Skeletal muscle satellite cell (primary cell): Measurements from ENCODE around the gene AGPAT2.

Source experiments
- H3K27me3 ChIP-seq: 2 replicates; pipeline ENCODE4 v1.7.0; 2013; ENCODE audit warnings: low read length; ENCODE audit not compliant: control insufficient read depth, insufficient read depth
- H3K36me3 ChIP-seq: 2 replicates; pipeline ENCODE4 v1.7.0; 2013; ENCODE audit warnings: mild to moderate bottlenecking, control low read depth, low read length; ENCODE audit not compliant: insufficient read depth
- H3K4me1 ChIP-seq: 2 replicates; pipeline ENCODE4 v1.7.0; 2013; ENCODE audit warnings: low read length; ENCODE audit not compliant: control insufficient read depth, insufficient read depth
- H3K4me2 ChIP-seq: 2 replicates; pipeline ENCODE4 v1.7.0; 2013; ENCODE audit warnings: mild to moderate bottlenecking, low read length
- H3K4me3 ChIP-seq: 2 replicates; pipeline ENCODE4 v1.7.0; 2013; ENCODE audit warnings: low read length
- H3K9ac ChIP-seq: 2 replicates; pipeline ENCODE4 v1.7.0; 2013; ENCODE audit warnings: mild to moderate bottlenecking, low read depth, low read length, moderate library complexity
- H3K9me3 ChIP-seq: replicated peaks from 2 replicates; pipeline ENCODE4 v1.7.0; 2013; ENCODE audit warnings: mild to moderate bottlenecking, control low read depth, low read length

The AGPAT2 gene

GRCh38 chr9:136659861-136660784, 27.1 kb downstream of the AGPAT2 start:
- no peak overlapping the region for H3K9ac ChIP-seq

DNA sequence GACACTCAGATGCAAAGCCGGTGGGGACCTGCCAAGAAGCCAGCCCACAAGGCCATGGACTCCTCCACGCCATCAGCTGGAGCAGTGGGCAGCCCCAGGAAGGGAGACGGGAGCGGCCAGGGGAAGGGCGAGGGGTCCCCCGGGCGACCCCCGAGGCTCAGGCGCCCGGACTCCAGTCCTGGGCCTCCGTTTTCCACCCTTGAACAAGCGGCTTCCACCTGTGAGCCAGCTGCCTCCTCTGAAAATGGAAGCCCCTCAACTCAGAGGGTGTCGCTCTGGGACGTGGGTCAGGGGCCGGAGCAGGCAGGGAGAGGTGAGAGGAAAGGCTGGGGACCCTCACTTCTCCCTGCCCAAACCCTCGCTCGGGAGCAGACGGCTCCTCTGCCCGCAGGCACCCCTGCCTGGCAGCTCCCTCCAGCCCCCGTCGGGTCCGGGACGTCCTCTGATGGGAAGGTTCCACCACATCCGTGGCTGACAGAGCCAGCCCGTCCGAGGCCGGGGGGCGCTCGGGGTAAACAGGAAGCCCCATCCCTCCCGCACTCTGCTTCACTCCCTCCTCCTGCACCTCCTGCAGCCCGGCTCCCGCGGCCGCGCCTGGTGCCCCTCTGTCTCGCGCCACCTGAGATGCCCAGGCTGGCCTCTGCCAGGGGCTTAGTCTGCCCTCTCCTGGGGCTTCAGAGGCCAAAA, 28.3 kb downstream of the AGPAT2 start:
- H3K9ac ChIP-seq: no peak overlapping the region
- H3K9me3 ChIP-seq: no peaks in the 10 kb centered on the region
- no peak overlapping the region for H3K4me2 ChIP-seq
- H3K36me3 ChIP-seq: no peaks in the 10 kb centered on the region
- no peak overlapping the region for H3K4me3 ChIP-seq
- peaks cover 28% of the 10 kb centered on the region for H3K27me3 ChIP-seq
- H3K4me1 ChIP-seq: peaks cover 5% of the 10 kb centered on the region

More at GRCh38 chr9:136659861-136660784, 27.1 kb downstream of the AGPAT2 start:
- Histone ChIP-seq H3K4me3 (no peak overlapping the region), H3K27me3 (peaks cover 28% of the 10 kb centered on the region), H3K4me1 (peaks cover 7% of the 10 kb centered on the region), H3K36me3 (no peaks in the 10 kb centered on the region), H3K9me3 (no peaks in the 10 kb centered on the region), H3K4me2 (no peak overlapping the region)

DNA sequence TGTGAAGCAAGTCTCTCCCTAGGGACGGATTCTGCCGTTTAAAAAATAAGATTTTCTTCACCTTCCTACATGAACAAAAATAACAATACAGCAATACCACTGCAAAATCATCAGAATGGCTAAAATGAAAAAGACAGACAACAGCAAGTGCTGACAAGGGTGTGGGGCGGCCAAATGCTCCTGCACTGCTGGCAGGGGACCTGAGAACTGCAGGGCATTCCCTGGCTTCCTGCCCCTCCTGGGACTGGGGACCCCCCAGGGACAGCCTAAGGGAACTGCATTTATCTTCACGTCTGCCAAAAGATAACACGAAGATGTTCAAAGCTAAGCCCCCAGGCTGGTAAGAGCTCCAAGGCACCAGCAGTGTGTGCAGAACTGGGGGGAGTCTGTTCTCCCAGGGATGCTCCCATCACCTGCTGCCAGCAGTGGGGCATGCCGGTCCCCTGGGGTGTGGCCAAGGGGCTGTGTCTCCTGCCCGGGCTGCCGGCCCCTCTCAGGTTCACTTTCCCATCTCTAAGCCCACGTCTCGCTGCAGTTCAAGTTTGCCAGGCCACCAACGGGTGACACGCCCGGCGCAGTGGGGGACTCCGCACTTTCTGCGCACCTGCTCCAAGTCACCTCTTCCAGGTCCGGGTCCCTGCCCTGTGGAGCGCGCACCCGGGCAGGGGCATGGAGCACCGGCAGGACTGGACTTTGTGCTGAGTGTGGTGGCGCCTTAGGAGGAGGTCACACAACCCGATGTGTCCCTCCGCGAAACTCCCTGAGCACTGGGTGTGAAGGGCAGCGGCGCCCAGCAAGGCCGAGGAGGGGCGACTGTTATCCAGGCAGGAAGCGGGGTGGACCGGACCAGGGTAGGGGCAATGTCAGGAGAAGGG, 29.0 kb downstream of the AGPAT2 start:
- Histone ChIP-seq H3K27me3 (peaks cover 28% of the 10 kb centered on the region), H3K4me1 (peaks cover 5% of the 10 kb centered on the region), H3K36me3 (no peaks in the 10 kb centered on the region), H3K4me3 (no peak overlapping the region), H3K9me3 (no peaks in the 10 kb centered on the region), H3K4me2 (no peak overlapping the region), H3K9ac (no peak overlapping the region)

DNA sequence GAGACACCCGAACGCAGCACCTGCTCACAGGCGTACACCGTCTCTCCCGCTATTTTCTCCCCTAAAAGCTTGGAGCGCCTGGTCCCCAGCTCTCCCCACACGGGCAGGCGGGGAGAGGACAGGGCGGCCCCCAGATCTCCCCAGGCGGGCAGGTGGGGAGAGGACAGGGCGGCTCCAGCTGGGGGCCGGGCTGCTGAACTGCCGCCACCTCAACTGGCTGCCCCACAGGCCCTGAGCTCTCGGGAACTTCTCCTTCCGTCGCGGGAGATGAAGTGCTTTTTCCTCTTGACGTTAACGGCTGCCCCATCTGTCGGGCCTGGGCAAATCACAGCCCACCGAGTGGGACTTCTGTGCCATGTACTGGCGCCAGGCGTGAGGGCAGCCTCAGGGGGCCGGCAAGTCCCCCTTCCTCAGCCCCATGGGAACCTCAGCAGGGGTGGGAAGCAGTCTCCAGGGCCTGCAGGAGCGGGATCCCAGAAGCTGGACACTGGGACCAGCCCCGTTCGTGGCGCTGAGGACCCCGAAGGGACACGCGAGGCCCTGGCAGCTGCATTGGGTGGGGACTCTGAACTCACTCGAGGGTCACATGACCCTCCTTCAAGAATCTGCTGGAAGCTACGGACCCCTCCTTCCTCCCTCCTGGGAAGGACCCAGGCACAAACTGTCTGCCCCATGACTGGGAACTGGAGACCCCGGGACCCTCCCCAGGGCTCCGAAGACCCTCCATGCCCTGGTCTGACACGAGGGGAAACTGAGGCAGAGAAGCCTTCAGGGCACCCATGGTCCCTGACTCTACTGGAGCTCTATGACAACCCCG, 30.3 kb downstream of the AGPAT2 start:
- Histone ChIP-seq H3K27me3 (peaks cover 29% of the 10 kb centered on the region), H3K4me2 (no peak overlapping the region), H3K4me1 (peaks cover 5% of the 10 kb centered on the region), H3K9ac (no peak overlapping the region), H3K36me3 (no peaks in the 10 kb centered on the region), H3K4me3 (no peak overlapping the region), H3K9me3 (no peaks in the 10 kb centered on the region)

DNA sequence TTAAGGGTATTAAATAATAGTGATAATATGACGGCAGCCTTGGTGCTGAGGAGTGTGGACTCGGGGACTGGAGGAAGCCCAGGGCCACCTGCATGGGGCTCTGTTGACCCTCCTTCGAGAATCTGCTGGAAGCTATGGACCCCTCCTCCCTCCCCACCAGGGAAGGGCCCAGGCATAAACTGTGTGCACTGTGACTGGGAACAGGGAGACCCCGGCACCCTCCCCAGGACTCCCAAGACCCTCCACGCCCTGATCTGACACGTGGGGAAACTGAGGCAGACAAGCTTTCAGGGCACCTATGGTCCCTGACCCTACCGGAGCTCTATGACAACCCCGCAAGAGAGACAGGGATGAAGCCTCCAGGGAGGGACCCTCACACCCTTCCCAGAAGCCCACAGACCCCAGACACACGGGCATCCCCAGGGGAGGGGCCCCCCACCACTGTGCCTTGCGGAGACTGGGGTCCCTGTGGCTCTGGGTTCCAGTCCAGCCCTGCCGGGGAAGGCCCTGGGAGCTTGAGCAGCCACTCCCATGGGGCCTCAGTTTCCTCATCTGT, 31.0 kb downstream of the AGPAT2 start:
- Histone ChIP-seq H3K4me3 (no peak overlapping the region), H3K9me3 (no peaks in the 10 kb centered on the region), H3K4me1 (peaks cover 5% of the 10 kb centered on the region), H3K4me2 (no peak overlapping the region), H3K36me3 (no peaks in the 10 kb centered on the region), H3K9ac (no peak overlapping the region), H3K27me3 (peaks cover 31% of the 10 kb centered on the region)

- no peak overlapping the region for H3K9ac ChIP-seq
- H3K4me1 ChIP-seq: peaks cover 5% of the 10 kb centered on the region
- H3K4me3 ChIP-seq: no peak overlapping the region
- no peak overlapping the region for H3K4me2 ChIP-seq
- H3K36me3 ChIP-seq: no peaks in the 10 kb centered on the region
- peaks cover 31% of the 10 kb centered on the region for H3K27me3 ChIP-seq
- no peaks in the 10 kb centered on the region for H3K9me3 ChIP-seq
Measured at GRCh38 chr9:136655536-136656182, 31.6 kb downstream of the AGPAT2 start.

DNA sequence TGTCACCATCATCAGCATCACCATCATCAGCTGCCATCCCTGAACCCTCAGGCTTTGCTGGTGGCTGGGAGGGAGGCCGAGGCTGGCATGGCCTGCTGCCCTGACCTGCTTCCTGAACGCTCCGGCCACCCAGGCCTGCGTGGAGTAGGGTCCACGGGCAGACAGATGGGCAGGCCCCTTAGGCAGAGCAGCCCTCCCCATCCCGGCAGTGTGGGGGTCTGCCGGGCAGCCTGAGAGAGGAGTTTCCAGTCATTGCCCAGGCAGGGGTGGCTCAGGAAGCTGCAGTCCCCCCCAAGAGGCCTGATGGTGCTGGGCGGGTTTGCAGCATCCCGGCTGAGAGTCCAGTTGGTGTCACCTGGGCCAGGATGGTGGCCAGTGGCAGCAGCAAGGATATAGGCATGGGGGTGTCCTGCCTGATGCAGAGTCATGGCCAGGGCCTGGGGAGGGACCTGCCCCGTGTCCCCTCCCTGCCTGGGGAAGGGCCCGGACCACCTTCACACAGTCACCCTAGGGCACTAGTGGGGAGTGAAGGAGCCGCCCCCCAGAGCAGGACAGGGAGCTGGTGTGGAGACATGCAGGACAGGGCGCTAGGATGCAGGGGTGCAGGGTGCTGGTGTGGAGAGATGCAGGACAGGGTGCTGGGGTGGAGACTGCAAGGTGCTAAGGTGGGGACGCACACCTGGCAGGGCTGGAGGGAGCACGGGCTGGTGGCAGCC, 32.3 kb downstream of the AGPAT2 start:
- Histone ChIP-seq H3K36me3 (no peaks in the 10 kb centered on the region), H3K9me3 (no peaks in the 10 kb centered on the region), H3K4me1 (peaks cover 5% of the 10 kb centered on the region), H3K4me3 (no peak overlapping the region), H3K4me2 (no peak overlapping the region), H3K27me3 (peaks cover 31% of the 10 kb centered on the region), H3K9ac (no peak overlapping the region)

DNA sequence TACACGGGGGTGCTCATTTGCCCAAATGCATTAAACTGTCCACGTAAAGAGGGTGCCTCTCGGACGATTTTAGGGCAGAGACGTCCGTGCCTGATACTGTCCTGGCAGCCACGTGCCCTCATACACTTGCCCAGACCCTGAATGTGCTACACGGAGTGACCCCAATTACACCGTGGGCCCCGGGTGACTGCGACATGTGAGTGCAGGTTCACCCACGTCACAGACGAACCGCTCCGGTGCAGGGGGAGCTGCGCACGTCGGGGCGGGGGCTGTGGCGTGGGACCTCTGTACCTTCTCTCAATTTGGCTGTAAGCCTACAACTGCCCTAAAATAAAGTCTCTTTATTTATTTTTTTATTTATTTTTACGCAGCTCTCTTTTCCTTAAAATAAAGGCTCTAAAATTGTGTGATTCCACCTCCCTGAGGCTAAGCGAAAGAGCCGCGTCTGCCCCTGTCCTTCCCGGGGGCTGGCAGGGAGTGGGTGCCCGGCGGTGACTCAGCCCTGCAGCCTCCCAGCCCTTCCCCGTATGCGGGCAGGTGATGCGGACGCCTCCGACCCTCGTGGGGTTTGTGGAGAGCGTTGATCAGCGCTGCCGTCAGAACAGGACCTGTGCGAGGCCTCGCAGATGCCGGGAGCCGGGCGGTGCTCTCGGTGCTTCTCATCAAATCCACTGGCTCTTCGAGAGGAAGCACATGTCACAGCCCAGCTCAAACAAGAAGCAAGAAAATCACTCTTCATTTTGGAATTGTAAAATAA, 33.8 kb downstream of the AGPAT2 start:
- H3K4me3 ChIP-seq: no peak overlapping the region
- H3K4me2 ChIP-seq: no peak overlapping the region
- H3K27me3 ChIP-seq: peaks cover 25% of the 10 kb centered on the region
- peaks cover 5% of the 10 kb centered on the region for H3K4me1 ChIP-seq
- H3K36me3 ChIP-seq: no peaks in the 10 kb centered on the region
- no peak overlapping the region for H3K9ac ChIP-seq
- no peaks in the 10 kb centered on the region for H3K9me3 ChIP-seq

DNA sequence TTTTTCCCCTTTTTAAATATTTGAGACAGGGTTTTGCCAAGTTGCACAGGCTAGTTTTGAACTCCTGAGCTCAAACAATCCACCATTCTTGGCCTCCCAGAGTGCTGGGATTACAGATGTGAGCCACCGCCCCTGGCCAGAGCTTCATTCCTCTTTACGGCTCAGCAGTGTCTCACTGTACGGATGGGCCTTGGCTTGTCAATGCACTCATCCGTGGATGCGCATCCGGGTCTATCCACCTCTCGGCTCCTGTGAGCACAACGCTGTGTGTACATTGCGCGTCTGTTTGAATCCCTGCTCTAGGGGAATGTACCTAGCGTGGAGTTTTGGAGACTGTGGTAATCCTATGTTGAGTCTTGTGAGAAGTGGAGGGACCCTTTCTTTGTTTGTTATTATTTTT, 35.4 kb downstream of the AGPAT2 start:
- H3K4me1 ChIP-seq: peaks cover 5% of the 10 kb centered on the region
- H3K36me3 ChIP-seq: no peaks in the 10 kb centered on the region
- no peaks in the 10 kb centered on the region for H3K9me3 ChIP-seq
- peaks cover 11% of the 10 kb centered on the region for H3K27me3 ChIP-seq
- no peak overlapping the region for H3K4me2 ChIP-seq
- no peak overlapping the region for H3K4me3 ChIP-seq
- no peak overlapping the region for H3K9ac ChIP-seq
